GM18519 (cell line): ENCODE results near the gene CHKA.

Experiments
- ATAC-seq: cut with Tn5 transposase; IDR thresholded peaks from one replicate; pipeline ENCODE4 v1.9.1; 2021; ENCODE audit warnings: mild to moderate bottlenecking, moderate library complexity; ENCODE audit not compliant: unreplicated experiment, low FRiP score

Gene CHKA

DNA sequence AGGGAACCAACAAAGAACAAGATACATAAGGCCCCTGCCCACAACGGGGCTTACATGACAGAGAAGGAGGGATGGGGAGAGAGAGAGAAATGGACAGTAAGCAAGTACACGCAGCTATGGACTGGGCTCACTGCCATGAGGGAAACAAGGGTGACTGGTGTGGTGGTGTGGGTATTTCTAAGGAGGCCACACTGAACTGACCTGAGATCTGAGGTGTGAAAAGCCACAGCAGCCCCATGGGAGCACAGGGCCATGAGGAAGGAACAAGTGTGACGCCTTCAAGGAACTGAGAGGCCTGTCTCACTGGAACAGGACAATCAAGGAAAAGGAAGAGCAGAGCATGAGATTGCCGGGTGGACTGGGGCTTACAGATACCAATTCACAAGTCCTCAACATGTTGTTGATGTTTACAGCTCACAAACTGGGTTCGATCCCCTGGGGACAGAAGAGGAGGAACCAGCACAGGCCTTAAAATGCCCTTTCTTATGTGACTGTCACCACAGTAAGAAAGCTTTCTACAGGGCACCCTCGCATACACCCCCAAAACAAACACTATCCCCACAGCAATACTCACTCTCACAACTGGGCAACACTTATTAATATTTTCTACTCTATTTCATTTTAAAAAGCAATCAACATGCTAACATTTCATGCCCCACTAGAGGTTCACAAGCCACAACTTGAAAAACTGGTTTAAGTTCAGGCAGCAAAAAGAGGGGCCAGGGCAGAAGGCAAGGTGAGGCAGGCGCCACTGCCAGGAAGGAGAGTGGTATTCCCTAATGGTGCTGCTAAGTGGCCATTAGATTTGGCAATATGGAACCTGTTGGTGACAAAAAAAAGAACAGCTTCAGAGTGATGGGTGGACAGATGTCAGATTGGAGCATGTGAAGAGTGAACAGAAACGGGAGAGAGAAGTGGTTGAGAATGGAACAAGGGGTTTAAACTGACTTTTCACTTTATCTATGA lies 43.3 kb downstream of the CHKA start:
- no peak for ATAC-seq

DNA sequence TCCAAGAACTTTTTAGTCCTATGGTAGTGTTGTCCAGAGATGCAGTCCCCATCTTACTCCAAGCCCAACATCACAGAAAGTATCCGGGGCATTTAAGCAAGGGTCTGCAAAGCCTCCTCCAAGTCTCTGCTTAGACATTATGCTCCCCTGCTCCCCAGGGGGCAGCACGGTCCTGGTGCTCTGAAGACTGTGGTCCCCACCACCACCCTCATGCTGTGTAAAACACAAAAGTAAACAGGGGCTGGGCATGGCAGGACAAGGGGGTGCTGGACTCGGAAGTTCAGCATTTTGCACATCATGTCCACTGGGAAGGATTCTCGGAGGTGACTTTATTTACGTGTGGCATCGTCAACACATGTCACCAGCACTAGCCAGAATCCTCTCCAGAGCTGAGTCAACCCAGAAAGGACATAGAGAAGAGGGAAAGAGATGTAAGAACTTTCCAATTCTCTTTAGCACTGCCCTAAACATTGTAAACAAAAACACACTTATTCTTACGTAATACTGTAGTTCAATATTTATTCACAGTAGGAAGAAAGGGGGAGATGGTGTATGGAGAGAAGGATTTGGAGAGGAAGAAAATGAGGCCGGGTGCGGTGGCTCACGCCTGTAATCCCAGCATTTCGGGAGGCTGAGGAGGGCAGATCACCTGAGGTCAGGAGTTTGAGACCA lies 44.7 kb downstream of the CHKA start:
- no peak for ATAC-seq

DNA sequence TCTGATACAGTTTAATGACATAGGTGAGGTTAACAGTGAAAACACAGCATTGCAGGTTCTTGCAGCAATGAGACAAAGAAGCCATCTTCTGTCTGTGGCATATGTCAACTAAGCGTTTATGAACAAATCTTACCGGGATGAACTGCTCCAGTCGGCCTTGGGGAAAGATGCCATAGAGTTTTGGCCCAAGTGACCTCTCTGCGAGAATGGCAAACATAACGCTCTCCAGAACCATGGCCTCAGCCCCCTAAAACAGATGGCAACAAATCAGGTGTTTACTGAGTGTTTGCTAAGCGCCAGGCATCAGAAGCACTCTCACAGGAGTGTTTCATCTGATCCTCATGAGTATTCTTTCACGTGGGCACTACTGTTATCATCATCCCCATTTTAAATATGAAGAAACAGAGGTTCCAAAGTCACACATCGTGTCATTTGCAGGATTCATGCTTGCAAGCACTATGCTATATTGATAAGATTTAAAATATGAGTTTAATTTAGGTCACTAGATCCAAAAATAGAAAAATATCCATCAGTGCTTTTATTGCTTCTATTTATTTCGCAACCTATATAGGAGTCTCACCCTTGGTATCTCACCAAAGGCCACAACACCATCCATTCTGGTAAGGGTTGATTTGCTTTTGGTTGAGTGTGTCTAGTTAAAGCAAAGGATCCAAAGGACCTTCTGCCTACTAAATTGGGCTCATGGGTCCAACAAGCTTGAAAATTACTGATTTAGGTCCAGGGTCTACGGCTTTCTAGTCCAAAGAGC lies 46.4 kb downstream of the CHKA start:
- ATAC-seq = no peak

DNA sequence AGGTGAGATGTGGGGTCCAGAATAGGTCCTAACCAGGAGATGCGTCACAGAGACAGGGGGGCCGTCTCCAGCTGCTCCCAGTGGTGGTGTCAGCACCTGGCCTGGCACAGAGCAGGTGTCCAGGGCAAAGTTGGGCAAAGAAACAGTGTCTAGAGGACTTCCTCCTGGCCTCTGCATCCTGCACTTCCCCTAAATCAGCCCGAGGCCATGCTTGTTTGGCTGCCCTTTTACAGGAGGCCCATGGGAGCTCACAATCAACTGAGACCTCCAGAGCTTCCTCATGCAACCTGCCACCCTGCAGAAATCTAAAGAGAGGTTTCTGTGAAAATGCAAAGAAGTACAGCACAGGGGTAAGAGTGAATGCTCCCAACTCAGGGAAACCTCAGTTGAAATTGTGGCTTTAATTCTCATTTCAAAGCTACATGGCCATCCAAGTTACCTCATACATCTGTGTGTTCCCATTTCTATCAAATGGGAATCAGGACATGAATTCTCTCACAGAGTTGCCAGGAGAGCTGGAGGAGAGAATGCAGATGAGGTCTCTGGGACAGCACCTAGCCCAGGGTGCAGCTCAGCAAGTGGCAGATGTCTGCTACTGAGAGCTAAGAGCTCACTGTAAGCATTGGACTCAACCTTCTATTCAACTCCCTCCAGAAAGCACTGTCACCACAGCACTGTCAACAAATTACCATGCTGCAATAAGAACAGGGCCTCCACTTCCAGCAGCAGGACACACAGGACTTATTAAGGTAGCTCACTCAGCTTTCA lies 49.7 kb downstream of the CHKA start:
- ATAC-seq = no peak

DNA sequence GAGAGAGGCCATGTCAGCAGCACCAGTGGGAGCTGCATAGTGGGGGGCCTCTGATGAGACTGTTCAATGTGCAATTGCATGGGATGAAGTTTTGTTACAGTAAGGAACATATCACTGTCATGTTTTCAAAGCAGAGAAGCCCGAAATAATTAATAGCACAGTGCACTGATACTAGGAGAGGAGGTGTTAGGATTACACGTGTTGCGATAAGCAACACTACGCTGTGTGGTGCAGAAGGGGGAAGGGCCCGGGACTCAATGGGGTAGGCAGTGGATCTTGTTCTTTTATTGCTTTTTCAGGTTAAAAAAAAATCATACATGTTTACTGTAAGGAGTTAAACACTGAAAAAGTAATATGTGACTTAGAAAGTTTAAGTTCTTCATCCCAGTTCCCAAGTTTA lies 53.2 kb downstream of the CHKA start:
- ATAC-seq = no peak

DNA sequence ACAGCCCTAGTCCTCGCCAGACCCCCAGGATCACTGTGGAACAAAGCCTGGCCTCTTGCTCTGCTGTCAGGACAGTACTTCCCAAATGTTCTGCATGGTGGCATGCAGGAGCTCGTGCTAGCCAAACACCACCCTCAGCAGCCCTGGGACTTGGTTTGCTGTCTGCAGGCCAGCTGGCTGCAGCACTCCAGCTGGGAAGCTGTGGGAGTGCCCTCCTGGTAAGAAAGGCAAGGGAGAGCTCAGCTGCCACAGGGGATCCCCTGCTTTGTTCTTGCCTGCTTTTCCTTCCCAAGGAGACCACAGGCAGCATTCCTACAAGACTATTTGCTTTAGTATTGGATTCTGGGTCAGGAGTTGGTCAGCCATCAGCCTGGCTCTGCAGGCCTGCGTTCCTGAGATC lies 54.4 kb downstream of the CHKA start:
- no peak for ATAC-seq

DNA sequence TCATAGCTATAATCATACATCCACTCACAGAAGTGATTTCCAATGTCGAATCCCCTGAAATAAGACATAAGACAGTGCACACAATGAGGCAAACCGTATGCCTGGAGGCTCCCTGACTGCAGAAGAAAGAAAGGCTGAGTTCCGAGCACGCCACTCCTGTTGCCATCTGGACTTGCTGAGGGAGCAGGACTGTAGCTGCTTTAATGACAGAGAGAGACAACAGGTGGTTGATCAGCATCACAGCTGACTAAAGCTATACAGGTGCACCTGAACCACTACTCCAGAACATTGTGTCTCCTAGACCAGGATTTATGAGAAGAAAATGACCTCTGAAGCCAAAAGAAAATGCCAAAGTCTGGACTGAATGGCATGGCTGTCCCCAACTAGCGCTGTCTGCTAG lies 55.3 kb downstream of the CHKA start:
- no peak for ATAC-seq

DNA sequence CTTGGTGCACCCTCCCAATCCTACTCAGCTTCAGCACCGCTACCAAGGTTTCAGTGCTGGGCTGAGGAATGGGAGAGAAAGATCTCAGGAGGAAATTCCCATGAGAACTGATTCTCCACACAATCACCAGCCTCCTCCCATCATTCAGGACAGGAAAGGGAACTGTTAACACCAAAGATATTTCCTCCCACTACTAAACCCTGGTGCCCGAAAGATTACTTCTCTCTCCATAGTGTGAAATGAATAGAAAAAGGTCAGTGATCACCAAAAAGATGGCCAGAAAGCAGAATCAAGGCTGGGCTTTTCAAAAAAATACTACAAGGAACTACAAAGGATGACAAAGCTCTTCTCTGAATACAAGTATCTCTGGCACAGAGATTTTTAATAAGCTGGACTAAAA lies 56.3 kb downstream of the CHKA start:
- no peak for ATAC-seq

DNA sequence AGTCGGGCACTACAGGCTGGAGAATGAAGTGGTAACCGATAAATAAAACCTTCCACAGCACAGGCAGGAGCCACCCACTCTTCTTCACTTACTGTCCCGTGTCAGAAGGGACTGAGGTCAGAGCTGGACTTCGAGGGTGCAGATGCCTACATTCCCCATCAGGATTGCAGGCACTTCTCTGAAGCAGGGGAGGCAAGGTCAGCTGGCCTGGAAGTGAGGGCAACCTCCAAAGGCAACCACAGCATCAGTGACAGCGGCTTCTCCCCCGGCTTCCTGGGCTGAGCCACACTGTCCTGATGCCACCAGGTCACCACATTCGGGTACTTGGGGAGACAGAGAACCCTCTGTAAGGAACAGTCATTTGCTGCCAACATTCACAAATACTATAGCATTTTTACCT lies 59.7 kb downstream of the CHKA start:
- ATAC-seq = no peak

DNA sequence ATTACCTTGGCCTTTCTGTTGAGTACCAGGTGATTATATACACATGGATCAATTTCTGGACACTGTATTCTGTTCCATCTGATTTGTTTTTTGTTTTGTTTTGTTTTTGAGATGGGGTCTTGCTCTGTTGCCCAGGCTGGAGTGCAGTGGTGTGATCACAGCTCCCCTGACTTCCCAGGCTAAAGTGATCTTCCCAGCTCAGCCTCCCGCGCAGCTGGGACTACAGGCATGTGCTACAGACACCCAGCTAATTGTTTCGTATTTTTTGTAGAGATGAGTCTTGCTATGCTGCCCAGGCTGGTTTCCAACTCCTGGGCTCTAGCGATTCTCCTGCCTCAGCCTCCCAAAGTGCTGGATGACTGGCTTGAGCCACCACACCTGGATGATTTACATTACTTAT lies 63.4 kb downstream of the CHKA start:
- ATAC-seq = no peak

DNA sequence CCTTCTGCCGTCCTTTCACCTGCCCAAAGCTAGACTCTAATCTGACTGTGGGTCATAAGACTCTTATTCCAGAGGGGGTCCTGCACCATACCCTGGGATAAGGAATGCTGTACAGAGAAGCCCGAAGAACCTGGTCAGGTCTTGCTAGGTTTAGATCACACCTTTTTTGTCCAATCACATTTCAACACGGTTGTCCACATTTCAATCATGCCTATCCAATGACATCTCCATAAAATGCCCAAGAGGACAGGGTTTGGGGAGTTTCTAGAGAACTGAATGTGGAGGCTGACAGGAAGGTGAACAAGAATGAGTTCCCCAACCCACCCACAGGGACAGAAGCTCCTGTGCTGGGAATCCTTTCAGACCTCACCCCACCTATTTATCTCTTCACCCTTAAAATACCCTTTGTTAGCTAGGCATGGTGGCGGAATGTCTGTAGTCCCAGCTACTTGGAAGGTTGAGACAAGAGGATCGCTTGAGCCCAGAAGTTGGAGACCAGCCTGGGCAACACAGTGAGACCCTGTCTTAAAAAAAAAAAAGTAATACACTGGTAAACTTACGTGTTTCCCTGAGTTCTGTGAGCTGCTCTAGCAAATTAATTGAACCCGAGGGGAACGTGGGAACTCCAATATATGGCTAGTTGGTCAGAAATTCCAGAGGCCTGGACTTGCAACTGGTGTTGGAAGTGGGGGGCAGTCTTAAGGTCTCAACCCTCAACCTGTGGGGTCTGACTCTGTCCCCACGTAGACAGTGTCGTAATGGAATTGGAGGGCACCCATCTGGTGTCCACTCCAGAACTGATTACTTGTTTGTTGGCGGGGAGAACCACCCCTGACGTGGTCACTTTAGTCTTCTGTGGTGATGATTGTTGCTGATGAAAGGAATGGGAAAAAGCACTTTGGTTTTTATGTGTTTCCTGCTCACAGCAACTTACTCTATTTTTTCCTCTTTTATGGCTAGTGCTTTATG lies 64.6 kb downstream of the CHKA start:
- no peak for ATAC-seq

DNA sequence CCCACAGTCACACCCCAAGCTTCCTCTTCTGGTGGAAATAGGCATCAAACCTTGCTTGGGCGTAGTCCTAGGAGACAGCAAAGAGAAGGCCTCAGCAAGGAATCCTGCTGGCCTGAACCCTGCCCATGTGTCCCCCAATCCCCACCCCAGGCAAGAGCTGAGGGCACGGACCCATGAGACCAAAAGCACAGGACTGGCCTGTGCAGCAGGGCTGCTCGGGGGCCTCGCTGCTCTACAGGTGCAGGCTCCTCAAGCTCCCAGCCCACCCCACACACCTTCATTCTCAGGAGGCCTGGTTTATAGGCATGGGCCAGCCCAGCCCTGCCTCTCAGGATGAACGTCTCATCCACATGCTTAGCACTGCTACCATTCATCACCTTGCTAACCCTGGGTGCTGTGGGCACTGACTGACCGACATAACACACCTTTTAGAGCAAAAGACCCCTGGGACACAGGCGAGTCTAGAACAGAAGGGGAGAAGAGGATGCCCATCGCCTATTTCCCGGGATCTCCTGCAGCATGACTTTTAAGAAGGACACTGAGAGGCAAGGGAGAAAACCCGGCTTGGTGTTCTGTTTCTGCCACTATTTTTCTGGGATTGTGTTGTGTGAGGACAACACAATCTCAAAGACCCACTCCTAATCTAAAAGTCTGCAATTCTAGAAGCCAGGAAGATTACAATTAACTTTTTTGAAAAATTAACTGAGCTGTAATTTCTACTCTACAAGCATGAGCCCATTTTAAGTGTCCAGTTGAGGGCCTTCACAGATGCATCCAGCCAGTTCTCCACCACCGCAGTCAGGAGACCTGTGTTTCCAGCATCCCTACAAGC lies 67.0 kb downstream of the CHKA start:
- ATAC-seq = no peak

DNA sequence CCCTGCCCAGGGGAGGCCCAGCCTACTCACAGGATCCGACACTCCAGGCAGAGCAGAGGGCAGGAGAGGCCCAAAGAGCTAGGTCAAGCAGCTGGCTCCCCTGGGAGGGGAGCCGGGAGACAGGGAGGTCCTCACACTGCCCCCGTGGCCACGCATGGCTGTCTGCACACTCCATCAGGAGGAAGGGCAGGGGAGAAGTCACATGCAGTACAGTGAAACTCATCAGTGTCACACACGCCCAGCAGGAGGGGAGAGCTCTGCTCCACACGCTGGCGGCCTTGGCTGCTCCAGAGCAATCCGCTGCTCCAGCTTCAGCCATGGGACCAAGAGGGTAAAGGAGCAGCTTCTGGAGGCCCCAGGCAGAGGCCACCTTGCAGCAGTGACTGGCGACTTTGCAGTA lies 68.1 kb downstream of the CHKA start:
- ATAC-seq = no peak

DNA sequence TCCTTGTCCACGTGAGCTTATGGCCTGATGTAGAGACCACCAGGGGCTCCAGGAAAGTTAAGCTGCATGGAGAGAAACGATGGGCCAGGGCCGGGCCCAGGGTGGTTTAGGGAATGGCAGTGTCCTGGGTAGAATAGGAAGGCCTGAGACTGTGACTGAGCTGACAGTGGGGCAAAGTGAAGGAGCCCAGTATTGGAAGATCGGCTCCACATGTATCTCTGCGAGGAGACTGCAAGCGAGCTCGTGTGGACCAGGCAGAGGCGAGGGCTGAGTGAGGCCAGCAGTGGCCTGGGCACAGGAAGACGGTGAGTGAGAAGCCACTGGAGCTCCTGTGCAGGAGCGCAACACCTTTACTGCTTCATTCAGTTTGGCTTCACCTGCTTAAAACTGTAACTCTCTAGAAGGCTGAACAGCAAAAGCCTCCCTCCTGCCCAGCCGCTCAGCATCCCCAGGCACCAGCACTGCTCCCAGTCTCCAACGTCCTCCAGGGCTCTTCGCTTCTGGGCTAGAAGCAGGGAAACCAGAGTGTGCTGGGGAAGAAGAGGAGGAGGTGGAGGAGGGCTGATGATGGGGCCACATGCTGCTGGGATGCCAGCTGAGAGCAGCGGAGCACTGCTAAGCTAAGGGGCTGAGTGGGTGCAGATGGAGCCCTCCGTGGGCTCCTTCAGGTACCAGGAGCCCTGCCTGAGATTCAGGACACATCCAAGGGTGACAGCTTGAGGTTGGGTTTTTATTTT lies 68.9 kb downstream of the CHKA start:
- no peak for ATAC-seq

DNA sequence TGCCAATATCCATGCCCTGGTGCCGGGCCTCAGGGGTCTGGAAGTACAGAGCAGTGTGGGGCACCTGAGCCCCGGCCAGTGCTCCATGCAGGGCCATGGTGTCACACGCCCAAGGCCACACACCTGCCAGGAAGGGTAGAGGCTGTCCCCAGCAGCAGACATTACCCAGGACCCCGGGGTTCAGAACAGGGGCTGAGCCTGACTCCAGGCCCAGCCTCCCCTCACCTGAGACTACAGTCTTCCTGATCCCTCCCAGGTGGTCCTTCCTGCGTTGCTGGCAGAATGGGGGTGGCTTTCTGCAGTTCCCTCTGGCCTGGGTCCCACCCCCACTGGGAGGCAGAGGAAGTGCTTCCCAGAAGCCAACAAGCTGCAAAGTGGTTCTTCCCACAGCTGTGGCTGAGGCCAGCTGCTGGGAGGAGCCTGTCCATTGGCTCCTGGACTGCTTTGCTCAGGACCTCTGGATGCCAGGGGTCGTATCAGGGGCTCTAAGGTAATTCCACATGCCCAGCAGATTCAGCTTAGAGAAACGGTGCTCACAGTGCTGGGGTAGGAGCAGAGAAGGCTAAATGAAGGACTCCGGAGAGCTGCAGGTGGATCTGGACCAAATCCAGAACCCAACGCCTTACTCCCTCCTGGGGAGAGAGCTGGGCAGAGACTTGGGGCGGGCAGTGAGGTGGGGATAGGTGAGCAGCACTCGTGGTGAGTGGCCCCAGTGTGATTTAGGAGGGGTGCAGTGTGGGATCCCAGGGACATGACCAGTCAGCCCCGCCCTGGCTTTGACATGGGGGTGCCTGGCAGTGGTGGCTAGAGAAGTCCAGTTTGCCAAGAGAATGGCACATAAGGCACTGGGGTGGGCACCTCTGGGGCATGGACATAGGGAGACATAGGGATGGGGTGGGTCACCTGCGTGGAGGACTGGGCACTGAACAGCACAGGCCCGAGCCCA lies 69.7 kb downstream of the CHKA start:
- ATAC-seq = no peak

DNA sequence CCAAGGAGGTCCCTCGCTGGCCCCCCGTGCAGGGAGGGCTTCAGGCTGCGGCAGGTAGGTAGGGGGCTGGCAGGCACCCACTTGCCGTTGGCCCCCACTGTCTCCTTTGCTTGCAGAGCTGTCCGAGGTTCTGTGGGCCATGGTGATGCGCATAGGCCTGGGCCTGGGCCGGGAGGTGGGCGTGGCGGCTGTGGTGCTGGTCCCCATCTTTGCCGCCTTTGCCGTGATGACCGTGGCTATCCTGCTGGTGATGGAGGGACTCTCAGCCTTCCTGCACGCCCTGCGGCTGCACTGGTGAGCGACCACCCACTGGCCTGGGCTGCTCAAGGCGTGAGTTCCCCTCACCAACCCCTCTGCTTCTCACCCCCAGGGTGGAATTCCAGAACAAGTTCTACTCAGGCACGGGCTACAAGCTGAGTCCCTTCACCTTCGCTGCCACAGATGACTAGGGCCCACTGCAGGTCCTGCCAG lies 70.8 kb downstream of the CHKA start:
- no peak for ATAC-seq
